Measurements from ENCODE around the gene DGKI. TPM values are rescaled to one million over a fixed set of nuclear protein-coding genes. Genes with fewer than 3 reads are reported as not detected.

DGKI gene
- total RNA-seq, 1 experiment from 2014 or later: 0.39 TPM

DNA sequence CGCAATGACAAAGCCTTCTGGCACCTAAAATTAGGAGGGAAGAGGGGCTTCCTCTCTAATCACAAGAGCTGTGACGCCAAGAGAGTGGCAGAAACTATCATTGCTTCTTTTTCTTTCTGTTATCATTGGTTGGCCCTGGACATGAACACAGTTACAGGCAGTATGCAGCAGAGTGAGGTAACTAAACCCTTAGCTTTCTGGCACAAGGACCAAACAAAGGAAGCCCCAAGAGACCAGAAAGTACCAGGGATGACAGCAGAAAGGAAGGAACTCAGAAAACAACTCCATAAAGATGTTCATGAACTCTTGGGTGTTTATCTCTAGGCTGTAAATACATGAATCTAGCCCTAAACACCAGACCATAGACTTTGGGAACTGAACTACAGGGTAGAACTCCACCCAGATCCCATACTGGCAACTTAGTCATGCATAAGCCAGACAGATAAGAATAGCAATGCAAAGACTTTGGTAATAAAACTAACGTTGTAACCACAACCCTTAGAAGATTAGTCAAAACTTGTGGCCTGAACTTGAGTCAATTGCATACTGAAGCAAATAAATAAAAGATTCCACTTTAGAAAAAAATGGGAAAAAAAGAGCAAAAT is 307.6 kb downstream of the DGKI start:
- POLR2A ChIA-PET (ENCODE audit: low non-redundant PET): no interaction called here
- TF ChIP-seq, protein P1, sequence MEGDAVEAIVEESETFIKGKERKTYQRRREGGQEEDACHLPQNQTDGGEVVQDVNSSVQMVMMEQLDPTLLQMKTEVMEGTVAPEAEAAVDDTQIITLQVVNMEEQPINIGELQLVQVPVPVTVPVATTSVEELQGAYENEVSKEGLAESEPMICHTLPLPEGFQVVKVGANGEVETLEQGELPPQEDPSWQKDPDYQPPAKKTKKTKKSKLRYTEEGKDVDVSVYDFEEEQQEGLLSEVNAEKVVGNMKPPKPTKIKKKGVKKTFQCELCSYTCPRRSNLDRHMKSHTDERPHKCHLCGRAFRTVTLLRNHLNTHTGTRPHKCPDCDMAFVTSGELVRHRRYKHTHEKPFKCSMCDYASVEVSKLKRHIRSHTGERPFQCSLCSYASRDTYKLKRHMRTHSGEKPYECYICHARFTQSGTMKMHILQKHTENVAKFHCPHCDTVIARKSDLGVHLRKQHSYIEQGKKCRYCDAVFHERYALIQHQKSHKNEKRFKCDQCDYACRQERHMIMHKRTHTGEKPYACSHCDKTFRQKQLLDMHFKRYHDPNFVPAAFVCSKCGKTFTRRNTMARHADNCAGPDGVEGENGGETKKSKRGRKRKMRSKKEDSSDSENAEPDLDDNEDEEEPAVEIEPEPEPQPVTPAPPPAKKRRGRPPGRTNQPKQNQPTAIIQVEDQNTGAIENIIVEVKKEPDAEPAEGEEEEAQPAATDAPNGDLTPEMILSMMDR (conservative IDR thresholded peaks at IDR 0.05; ENCODE audit: low read depth, low read length): no peak
- no peak for TF ChIP-seq EZH2 (IDR thresholded peaks at IDR 0.05; ENCODE audit: borderline replicate concordance, low read depth, low read length, poor library complexity, severe bottlenecking)
- no peak overlapping the region for H3K4me3 ChIP-seq (ENCODE audit: low read depth, low read length, poor library complexity, severe bottlenecking)
- no peaks in the 10 kb centered on the region for H3K27me3 ChIP-seq (replicated peaks; ENCODE audit: insufficient read depth, low read depth, low read length, poor library complexity)
- BruUV-seq (replicated peaks): no TSS peak
- no peak for DNase-seq (ENCODE audit: low spot score)
- intact Hi-C loops (cut with micrococcal nuclease; ENCODE audit: unreplicated experiment): no loop called here
- H3K4me1 ChIP-seq (ENCODE audit: insufficient read depth, low read length, poor library complexity, severe bottlenecking): no peaks in the 10 kb centered on the region
- no peak overlapping the region for H3K27ac ChIP-seq (ENCODE audit: low read depth, low read length, poor library complexity, severe bottlenecking)
- CTCF ChIA-PET: no interaction called here
- H3K36me3 ChIP-seq (ENCODE audit: insufficient read depth, low read length, poor library complexity, severe bottlenecking): no peaks in the 10 kb centered on the region
- no peaks in the 10 kb centered on the region for H3K9me3 ChIP-seq (ENCODE audit: low read depth, low read length, poor library complexity, severe bottlenecking)

DNA sequence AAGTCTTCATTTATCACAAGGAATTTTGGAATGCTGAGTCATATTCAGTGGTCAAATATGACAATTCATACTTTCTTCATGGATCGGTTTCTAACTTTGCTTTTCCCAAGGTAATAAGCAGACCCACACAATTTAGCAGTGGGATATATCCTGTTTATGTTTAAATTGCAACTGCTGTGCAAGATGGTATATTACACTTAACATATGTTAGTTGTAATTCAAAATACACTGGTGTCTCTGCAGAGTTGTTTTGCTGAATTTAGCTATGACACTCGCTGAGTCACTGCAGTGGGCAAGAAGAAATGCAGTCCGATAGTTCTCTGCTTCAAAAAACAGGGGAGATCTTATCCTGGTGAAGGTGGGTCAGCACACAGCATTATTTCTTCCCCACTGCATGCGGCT is 308.4 kb downstream of the DGKI start:
- Histone ChIP-seq H3K9me3 (ENCODE audit: low read depth, low read length, poor library complexity, severe bottlenecking) (no peaks in the 10 kb centered on the region), H3K4me3 (ENCODE audit: low read depth, low read length, poor library complexity, severe bottlenecking) (no peak overlapping the region), H3K36me3 (ENCODE audit: insufficient read depth, low read length, poor library complexity, severe bottlenecking) (no peaks in the 10 kb centered on the region), H3K4me1 (ENCODE audit: insufficient read depth, low read length, poor library complexity, severe bottlenecking) (no peaks in the 10 kb centered on the region), H3K27ac (ENCODE audit: low read depth, low read length, poor library complexity, severe bottlenecking) (no peak overlapping the region), H3K27me3 (replicated peaks; ENCODE audit: insufficient read depth, low read depth, low read length, poor library complexity) (no peaks in the 10 kb centered on the region)
- ChIA-PET POLR2A (ENCODE audit: low non-redundant PET) (no interaction called here), CTCF (no interaction called here)
- no peak for DNase-seq (ENCODE audit: low spot score)
- no TSS peak for BruUV-seq (replicated peaks)
- TF ChIP-seq, protein P1 (conservative IDR thresholded peaks at IDR 0.05; ENCODE audit: low read depth, low read length): no peak
- TF ChIP-seq EZH2 (IDR thresholded peaks at IDR 0.05; ENCODE audit: borderline replicate concordance, low read depth, low read length, poor library complexity, severe bottlenecking): no peak
- intact Hi-C loops (cut with micrococcal nuclease; ENCODE audit: unreplicated experiment): no loop called here

- Histone ChIP-seq H3K36me3 (ENCODE audit: insufficient read depth, low read length, poor library complexity, severe bottlenecking) (no peaks in the 10 kb centered on the region), H3K27me3 (replicated peaks; ENCODE audit: insufficient read depth, low read depth, low read length, poor library complexity) (no peaks in the 10 kb centered on the region), H3K27ac (ENCODE audit: low read depth, low read length, poor library complexity, severe bottlenecking) (no peak overlapping the region), H3K4me3 (ENCODE audit: low read depth, low read length, poor library complexity, severe bottlenecking) (no peak overlapping the region), H3K4me1 (ENCODE audit: insufficient read depth, low read length, poor library complexity, severe bottlenecking) (no peaks in the 10 kb centered on the region), H3K9me3 (ENCODE audit: low read depth, low read length, poor library complexity, severe bottlenecking) (no peaks in the 10 kb centered on the region)
- BruUV-seq (replicated peaks): no TSS peak
- ChIA-PET POLR2A (ENCODE audit: low non-redundant PET) (no interaction called here), CTCF (no interaction called here)
- no peak for DNase-seq (ENCODE audit: low spot score)
- intact Hi-C loops (cut with micrococcal nuclease; ENCODE audit: unreplicated experiment): no loop called here
- TF ChIP-seq, protein P1 (conservative IDR thresholded peaks at IDR 0.05; ENCODE audit: low read depth, low read length): no peak
- no peak for TF ChIP-seq EZH2 (IDR thresholded peaks at IDR 0.05; ENCODE audit: borderline replicate concordance, low read depth, low read length, poor library complexity, severe bottlenecking)
Measured at GRCh38 chr7:137535579-137535978, 311.2 kb downstream of the DGKI start.
